HepG2 (cell line): Measurements from ENCODE around the gene MYLK. TPM values are rescaled to one million over a fixed set of nuclear protein-coding genes. Genes with fewer than 3 reads are reported as not detected.

ENCODE experiments used
- HNF4A ChIP-seq: sonication (generic); formaldehyde crosslinking; IDR thresholded peaks from 2 replicates; pipeline ENCODE4 v1.4.0; 2020; ENCODE audit warnings: missing genetic modification reagents
- KDM3A ChIP-seq: IDR thresholded peaks from 2 replicates; pipeline ENCODE4 v1.6.1; 2018; ENCODE audit warnings: low read depth, missing compliant biosample characterization
- MATR3 ChIP-seq: sonication (generic); formaldehyde crosslinking; IDR thresholded peaks from 2 replicates; pipeline ENCODE4 v1.4.0; 2020; ENCODE audit warnings: missing genetic modification reagents
- MIER2 ChIP-seq: IDR thresholded peaks from 2 replicates; pipeline ENCODE4 v1.6.1; 2016; ENCODE audit warnings: missing biosample characterization, missing genetic modification reagents
- MTF2 ChIP-seq: sonication (generic); formaldehyde crosslinking; IDR thresholded peaks from 2 replicates; pipeline ENCODE4 v1.5.0; 2020; ENCODE audit warnings: missing genetic modification reagents, borderline replicate concordance
- NFE2L1 ChIP-seq: sonication (generic); formaldehyde crosslinking; IDR thresholded peaks from 2 replicates; pipeline ENCODE4 v1.4.0; 2020; ENCODE audit warnings: missing genetic modification reagents, mild to moderate bottlenecking, borderline replicate concordance
- REST ChIP-seq, 2 experiments: IDR thresholded peaks; 2 replicates each; pipeline ENCODE4 v1.6.1; 2011 to 2012; ENCODE audit warnings: low read length in 2 of 2, borderline replicate concordance in 1 of 2, low read depth in 1 of 2, mild to moderate bottlenecking in 1 of 2, moderate library complexity in 1 of 2
- SMAD9 ChIP-seq: sonication (generic); formaldehyde crosslinking; IDR thresholded peaks from 2 replicates; pipeline ENCODE4 v1.5.1; 2020; ENCODE audit warnings: mild to moderate bottlenecking, missing genetic modification reagents
- THAP11 ChIP-seq: IDR thresholded peaks from 2 replicates; pipeline ENCODE4 v1.6.1; 2016; ENCODE audit warnings: missing biosample characterization, missing genetic modification reagents
- ZFP82 ChIP-seq: sonication (generic); formaldehyde crosslinking; IDR thresholded peaks from 2 replicates; pipeline ENCODE4 v1.5.1; 2020; ENCODE audit warnings: mild to moderate bottlenecking, missing genetic modification reagents, borderline replicate concordance
- ZMAT3 ChIP-seq: sonication (generic); formaldehyde crosslinking; conservative IDR thresholded peaks from 2 replicates; pipeline ENCODE4 v1.7.0; 2021; ENCODE audit warnings: missing genetic modification reagents
- ZNF124 ChIP-seq: sonication (generic); formaldehyde crosslinking; IDR thresholded peaks from 2 replicates; pipeline ENCODE4 v1.4.0; 2020; ENCODE audit warnings: missing genetic modification reagents
- ZNF83 ChIP-seq: sonication (generic); formaldehyde crosslinking; IDR thresholded peaks from 2 replicates; pipeline ENCODE4 v1.4.0; 2020; ENCODE audit warnings: missing genetic modification reagents, mild to moderate bottlenecking, borderline replicate concordance
- ZSCAN29 ChIP-seq: sonication (generic); formaldehyde crosslinking; conservative IDR thresholded peaks from 2 replicates; pipeline ENCODE4 v1.4.0; 2020; ENCODE audit warnings: mild to moderate bottlenecking, missing genetic modification reagents
- polyA plus RNA-seq, 8 experiments: library from polyadenylated mRNA; depleted of rRNA in 3 of 8; stranded (reverse) in 7 of 8; unstranded in 1 of 8; fragments of >200 nt; fragmentation: Illumina TruSeq in 4 of 8; extraction: Trizol in 4 of 8; gene quantifications; 2 replicates each; pipeline versions ENCODE4 v1.2.1 to v1.2.3, GENCODE V29; 2011 to 2016; ENCODE audit warnings: low read depth in 4 of 8, missing spikeins in 1 of 8, mixed read lengths in 1 of 8; ENCODE audit not compliant: insufficient read depth in 1 of 8
- total RNA-seq, 5 experiments: library from RNA; depleted of rRNA; stranded (reverse); fragments of >200 nt; fragmentation: Illumina TruSeq; extraction: Trizol; gene quantifications; 2 replicates each; pipeline ENCODE4 v1.2.3, GENCODE V29; 2016; ENCODE audit warnings: low read depth in 1 of 5
- TF ChIP-seq, protein P1 (sequence below): sonication (generic); formaldehyde crosslinking; IDR thresholded peaks from 2 replicates; pipeline ENCODE4 v1.5.0; 2020; ENCODE audit warnings: mild to moderate bottlenecking, missing genetic modification reagents
- TF ChIP-seq, protein P2 (sequence below): sonication (generic); formaldehyde crosslinking; IDR thresholded peaks from 2 replicates; pipeline ENCODE4 v1.8.0; 2022; ENCODE audit warnings: missing genetic modification reagents, mild to moderate bottlenecking, moderate library complexity, borderline replicate concordance
- TF ChIP-seq, protein P3 (sequence below): IDR thresholded peaks from 2 replicates; pipeline ENCODE4 v1.6.1; 2016; ENCODE audit warnings: missing compliant biosample characterization, missing genetic modification reagents, borderline replicate concordance
- TF ChIP-seq, protein P4 (sequence below): sonication (generic); formaldehyde crosslinking; IDR thresholded peaks from 2 replicates; pipeline ENCODE4 v1.4.0; 2020; ENCODE audit warnings: missing genetic modification reagents

Gene MYLK
- total and polyA plus RNA-seq, 2 of the 13 experiments (the other 11 are each of a cell fraction or from before 2014, with no cell fraction given): 10.6 to 34.9 TPM

- TF ChIP-seq, protein P1, sequence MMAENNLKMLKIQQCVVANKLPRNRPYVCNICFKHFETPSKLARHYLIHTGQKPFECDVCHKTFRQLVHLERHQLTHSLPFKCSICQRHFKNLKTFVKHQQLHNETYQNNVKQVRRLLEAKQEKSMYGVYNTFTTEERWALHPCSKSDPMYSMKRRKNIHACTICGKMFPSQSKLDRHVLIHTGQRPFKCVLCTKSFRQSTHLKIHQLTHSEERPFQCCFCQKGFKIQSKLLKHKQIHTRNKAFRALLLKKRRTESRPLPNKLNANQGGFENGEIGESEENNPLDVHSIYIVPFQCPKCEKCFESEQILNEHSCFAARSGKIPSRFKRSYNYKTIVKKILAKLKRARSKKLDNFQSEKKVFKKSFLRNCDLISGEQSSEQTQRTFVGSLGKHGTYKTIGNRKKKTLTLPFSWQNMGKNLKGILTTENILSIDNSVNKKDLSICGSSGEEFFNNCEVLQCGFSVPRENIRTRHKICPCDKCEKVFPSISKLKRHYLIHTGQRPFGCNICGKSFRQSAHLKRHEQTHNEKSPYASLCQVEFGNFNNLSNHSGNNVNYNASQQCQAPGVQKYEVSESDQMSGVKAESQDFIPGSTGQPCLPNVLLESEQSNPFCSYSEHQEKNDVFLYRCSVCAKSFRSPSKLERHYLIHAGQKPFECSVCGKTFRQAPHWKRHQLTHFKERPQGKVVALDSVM: peak; percentile 40; the same call in 1 of the 2 replicates
- no peak for TF ChIP-seq MATR3 (CRISPR knock-in tag)
- peak; percentile 33; the same call in 1 of the 2 replicates for TF ChIP-seq ZNF124 (CRISPR knock-in tag)
- peak; percentile 28; the same call in 1 of the 2 replicates for TF ChIP-seq ZSCAN29 (CRISPR knock-in tag)
- TF ChIP-seq, protein P2, sequence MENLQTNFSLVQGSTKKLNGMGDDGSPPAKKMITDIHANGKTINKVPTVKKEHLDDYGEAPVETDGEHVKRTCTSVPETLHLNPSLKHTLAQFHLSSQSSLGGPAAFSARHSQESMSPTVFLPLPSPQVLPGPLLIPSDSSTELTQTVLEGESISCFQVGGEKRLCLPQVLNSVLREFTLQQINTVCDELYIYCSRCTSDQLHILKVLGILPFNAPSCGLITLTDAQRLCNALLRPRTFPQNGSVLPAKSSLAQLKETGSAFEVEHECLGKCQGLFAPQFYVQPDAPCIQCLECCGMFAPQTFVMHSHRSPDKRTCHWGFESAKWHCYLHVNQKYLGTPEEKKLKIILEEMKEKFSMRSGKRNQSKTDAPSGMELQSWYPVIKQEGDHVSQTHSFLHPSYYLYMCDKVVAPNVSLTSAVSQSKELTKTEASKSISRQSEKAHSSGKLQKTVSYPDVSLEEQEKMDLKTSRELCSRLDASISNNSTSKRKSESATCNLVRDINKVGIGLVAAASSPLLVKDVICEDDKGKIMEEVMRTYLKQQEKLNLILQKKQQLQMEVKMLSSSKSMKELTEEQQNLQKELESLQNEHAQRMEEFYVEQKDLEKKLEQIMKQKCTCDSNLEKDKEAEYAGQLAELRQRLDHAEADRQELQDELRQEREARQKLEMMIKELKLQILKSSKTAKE (CRISPR knock-in tag): no peak
- no peak for TF ChIP-seq REST (IDR thresholded peaks at IDR 0.05; ENCODE audit: borderline replicate concordance in 1 of 2, low read depth in 1 of 2, low read length in 2 of 2)
- peak; percentile 53 for TF ChIP-seq HNF4A (CRISPR knock-in tag)
- no peak for TF ChIP-seq MIER2
- no peak for TF ChIP-seq MTF2 (CRISPR knock-in tag)
- TF ChIP-seq ZFP82 (CRISPR knock-in tag): no peak
- TF ChIP-seq ZMAT3 (CRISPR knock-in tag): peak; percentile 56
- no peak for TF ChIP-seq NFE2L1 (CRISPR knock-in tag)
- TF ChIP-seq, protein P3, sequence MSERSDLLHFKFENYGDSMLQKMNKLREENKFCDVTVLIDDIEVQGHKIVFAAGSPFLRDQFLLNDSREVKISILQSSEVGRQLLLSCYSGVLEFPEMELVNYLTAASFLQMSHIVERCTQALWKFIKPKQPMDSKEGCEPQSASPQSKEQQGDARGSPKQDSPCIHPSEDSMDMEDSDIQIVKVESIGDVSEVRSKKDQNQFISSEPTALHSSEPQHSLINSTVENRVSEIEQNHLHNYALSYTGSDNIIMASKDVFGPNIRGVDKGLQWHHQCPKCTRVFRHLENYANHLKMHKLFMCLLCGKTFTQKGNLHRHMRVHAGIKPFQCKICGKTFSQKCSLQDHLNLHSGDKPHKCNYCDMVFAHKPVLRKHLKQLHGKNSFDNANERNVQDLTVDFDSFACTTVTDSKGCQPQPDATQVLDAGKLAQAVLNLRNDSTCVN: 0 out of 2 replicates have a peak, but pooled peaks have one; percentile 46
- TF ChIP-seq ZNF83 (CRISPR knock-in tag): no peak
- TF ChIP-seq, protein P4, sequence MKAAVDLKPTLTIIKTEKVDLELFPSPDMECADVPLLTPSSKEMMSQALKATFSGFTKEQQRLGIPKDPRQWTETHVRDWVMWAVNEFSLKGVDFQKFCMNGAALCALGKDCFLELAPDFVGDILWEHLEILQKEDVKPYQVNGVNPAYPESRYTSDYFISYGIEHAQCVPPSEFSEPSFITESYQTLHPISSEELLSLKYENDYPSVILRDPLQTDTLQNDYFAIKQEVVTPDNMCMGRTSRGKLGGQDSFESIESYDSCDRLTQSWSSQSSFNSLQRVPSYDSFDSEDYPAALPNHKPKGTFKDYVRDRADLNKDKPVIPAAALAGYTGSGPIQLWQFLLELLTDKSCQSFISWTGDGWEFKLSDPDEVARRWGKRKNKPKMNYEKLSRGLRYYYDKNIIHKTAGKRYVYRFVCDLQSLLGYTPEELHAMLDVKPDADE (CRISPR knock-in tag): no peak; the same call in 1 of the 2 replicates
- TF ChIP-seq THAP11 (CRISPR knock-in tag): peak; percentile 89
- TF ChIP-seq KDM3A (CRISPR knock-in tag): peak; percentile 72; the same call in 1 of the 2 replicates
- no peak for TF ChIP-seq SMAD9
Observed at GRCh38 chr3:123584988-123585937, 298.9 kb downstream of the MYLK start, which contains the start of gene HACD2 (continued).
